Esophagus mucosa (tissue), 1 donor: Measurements from ENCODE around the gene ANKRD44. TPM values are rescaled to one million over a fixed set of nuclear protein-coding genes. Genes with fewer than 3 reads are reported as not detected.
A peak's percentile ranks its signal among the peaks of the same experiment; 100 is the strongest.
"Not testable (repeated sequence)": the region's sequence is repeated elsewhere in the genome, so short reads cannot be mapped to it uniquely, and the experiment has no call there.

Experiments
- ATAC-seq: fragments of 200-7000 bp; cut with Tn5 transposase; one replicate; pipeline ENCODE4 v1.9.1; 2020
- total RNA-seq: library from RNA; stranded (reverse); gene quantifications from one replicate; pipeline ENCODE4 v1.2.4, GENCODE V29; 2023
- donor health status: DM: yes; HTN: yes; CAD: no.

The ANKRD44 gene
- total RNA-seq, 1 donor from 2014 or later: 6.8 TPM

DNA sequence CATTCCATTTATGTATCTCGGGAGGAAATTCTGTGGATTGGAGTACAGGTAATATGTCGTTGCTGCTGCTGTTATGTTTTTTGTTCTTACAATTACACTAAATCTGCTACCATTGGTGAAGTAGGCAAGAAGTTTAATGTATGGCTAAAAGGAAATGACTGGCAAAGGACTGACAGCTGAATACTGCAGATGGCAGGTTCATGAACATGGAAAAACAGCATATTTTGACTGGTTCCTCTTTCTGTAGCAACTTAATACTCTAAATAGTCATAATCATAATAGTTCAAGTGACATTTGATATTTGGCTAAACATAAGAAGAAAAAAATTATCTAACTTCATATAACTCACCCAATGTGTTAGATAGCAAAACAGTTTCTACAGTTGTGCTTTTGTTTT, 299.6 kb downstream of the ANKRD44 start:
- no peak for ATAC-seq

DNA sequence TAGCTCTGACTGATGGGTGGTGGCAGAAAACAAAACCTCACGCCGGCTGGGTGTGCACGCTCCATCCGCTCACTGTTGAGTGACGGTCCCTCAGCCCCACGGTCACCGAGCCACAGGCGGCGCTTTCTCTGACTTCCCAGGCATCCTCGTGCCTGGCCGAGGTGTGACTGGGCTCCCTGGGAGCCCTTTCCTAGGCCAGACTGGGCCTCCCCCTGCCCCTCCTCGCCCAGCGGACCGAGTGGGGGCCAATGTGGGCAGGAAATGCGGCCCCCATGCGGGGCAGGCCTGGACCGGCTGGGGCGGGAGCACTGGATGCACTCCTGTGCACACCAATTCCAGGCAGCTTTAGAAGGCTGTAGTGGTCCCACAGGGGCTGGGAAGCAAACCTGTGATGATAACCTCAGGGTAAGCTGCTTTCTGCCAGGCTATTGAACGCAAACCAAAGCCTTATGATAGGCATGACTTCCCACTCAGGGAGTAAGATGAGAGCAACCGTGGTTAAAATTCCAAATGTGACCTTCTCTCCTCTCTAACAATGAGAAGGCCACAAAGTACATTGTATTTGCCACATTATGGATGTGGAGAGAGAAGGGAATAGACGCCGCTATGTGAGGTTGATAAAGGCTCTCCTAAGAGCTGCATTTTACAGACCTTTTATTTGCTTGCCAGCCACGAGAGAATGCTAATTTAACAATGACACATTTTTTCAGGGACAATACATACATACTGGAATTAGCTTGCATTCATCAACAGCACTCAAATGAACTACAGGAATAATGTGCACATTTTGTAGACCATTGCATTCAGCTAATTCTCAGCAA, 300.2 kb downstream of the ANKRD44 start:
- peak; percentile 35 for ATAC-seq

DNA sequence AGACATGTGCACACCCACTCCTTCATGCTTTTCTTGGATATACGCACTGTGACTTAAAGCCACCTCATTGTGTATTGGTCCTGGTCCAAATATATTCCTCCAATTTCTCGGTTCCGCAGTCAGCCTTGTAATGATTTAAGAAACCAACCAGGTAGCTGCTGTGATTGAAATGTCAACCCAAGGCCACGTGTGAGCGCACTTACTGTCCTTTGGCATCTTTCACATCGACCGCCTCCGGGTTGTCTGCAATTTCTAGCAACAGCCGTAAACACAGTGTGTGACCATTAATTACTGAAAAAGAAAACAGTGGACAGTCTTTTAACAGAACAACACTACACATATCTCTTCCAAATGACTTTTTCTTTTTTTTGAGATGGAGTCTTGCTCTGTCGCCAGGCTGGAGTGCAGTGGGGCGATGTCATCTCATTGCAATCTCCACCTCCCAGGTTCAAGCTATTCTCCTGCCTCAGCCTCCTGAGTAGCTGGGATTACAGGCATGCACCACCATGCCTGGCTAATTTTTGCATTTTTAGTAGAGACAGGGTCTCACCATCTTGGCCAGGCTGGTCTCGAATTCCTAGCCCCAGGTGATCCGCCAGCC, 301.7 kb downstream of the ANKRD44 start:
- not testable (repeated sequence) for ATAC-seq

- ATAC-seq: peak; percentile 65
These were observed 302.6 kb downstream of the ANKRD44 start for GRCh38 chr2:197007716-197008628.

- ATAC-seq: no peak
These were observed 308.7 kb downstream of the ANKRD44 start for GRCh38 chr2:197001921-197002320.

DNA sequence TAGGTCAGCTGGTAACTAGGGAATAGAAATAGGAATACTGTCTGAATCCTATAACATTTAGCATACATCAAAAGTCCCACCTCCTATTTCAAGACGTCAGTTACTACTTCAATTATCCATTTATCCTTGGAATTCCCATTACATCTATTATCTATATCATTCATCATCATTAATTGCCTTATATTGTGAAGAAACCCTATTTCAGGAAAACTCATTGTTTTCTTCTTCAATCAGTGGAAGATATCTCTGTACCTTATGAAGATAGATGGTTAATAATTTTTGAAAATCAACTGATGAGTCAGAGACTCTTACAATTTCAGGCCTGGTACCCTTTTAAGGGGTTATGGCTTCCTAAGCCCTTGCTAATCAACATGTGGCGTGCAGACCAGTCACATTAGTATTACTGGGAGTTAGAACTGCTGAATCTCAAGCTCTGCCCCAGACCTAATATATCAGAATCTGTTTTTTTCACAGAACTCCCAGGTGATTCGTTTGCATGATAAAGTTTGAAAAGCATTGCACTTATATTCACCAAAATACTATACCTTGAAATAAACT, 314.7 kb downstream of the ANKRD44 start:
- no peak for ATAC-seq

DNA sequence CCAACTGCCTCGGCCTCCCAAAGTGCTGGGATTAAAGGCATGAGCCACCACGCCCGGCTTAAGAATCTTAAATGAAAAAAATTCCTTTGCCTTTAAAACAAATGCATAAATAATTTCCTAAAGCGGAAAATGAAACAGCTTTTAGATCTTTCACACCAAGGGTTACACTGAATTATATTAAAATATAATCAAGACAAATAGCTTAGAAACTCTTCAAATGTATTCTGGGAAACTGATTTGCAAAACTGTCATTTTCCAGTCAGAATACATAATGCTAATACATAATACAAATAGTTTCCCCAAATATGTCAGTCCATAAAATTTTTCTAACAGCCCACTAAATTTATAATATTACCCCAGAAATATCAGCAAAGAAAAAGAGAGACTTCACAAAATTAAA, 315.8 kb downstream of the ANKRD44 start:
- ATAC-seq: no peak

- no peak for ATAC-seq
These were observed 317.0 kb downstream of the ANKRD44 start for GRCh38 chr2:196993617-196994016.

- no peak for ATAC-seq
These were observed 318.1 kb downstream of the ANKRD44 start for GRCh38 chr2:196992466-196992865.

DNA sequence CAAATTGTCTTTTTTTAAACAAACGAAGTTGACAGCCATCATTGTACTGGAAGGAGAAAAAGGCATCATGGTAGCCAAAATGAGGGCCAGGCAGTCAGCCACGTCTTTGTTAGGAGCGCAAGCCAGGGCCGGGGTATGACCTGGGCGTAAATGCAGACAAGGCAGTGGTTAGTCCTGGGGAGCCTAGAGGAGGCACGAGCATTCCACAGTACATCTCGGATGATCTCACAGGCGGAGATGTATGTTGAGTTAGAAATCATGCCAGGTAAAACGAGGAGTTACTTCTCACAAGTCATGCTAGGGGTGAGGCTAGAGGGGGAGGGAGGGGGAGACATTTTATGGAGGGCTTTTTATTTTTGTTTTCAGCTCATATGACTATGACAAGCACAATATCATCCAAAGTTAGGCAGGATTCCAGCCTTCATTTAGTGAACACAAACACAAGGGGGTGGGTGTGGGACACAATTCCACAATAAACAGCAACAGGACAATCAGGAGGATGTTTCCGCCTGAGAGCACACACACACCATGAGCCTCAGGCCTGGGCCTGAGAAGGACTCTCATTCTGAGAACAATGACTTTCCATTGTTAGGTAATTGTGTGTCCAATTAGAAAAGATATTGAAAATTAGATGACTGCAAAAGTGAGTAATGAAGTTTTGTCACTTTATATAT, 319.7 kb downstream of the ANKRD44 start:
- no peak for ATAC-seq

GRCh38 chr2:196990092-196990491, 320.5 kb downstream of the ANKRD44 start:
- no peak for ATAC-seq

- no peak for ATAC-seq
These were observed 321.1 kb downstream of the ANKRD44 start for GRCh38 chr2:196989496-196989895.

DNA sequence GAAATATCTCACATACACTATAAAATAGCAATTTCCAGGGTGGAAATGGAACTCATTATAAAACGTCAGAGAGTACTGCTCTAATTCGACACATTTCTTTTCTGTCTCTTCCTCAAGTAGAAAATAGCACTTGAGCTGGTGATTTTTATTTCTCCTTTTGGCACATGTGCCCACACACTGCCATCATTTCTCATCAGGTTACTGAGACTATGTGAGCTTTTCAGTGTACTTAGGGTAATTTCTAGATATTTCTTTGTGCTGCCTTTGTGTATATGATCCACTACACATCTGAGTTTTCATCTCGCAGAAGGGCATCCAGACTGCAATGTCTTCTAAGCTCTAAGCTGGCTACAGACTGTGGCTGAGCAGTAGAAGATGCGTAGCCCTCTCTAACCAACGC, 321.9 kb downstream of the ANKRD44 start:
- ATAC-seq: no peak

DNA sequence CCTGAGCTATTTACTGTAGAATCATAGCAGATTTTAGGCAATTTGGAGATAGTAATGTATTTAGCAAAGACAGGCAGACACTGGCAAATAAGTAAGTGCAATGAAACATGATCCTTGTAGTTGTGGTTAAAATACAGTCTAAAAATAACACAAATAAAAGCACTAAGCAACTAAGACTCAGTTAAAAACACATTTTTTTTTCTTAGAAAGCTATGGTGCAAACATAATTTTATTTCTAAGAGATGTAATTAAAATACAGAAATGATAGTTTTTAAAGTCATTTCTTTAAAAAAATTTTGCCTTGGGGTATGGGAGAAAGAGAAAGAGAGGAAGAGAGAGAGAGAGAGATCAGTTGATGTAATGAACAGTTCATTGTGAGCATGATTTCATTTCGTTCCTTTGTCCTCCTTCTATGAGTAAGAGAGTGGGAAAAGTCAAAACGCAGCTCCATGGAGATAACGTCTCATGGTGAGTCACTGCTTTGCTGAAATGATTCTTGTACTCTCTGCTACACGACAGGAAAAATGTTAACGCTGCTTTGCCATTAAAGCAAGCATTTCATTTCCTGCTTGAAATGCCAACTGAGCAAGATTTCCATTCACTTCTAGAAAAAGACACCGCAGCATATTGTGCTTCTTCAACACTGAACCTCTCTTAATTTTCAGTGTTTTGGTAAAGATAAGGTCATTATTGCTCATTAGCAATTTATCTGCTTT, 322.8 kb downstream of the ANKRD44 start:
- peak; percentile 98 for ATAC-seq

GRCh38 chr2:196987298-196987648, 323.3 kb downstream of the ANKRD44 start:
- ATAC-seq: no peak

- ATAC-seq: no peak
These were observed 324.9 kb downstream of the ANKRD44 start for GRCh38 chr2:196985511-196986183.

GRCh38 chr2:196984903-196985302, 325.7 kb downstream of the ANKRD44 start:
- ATAC-seq: no peak

- ATAC-seq: no peak
These were observed 326.6 kb downstream of the ANKRD44 start for GRCh38 chr2:196983934-196984333.

- no peak for ATAC-seq
These were observed 330.1 kb downstream of the ANKRD44 start for GRCh38 chr2:196980473-196980872.

- no peak for ATAC-seq
These were observed 330.6 kb downstream of the ANKRD44 start for GRCh38 chr2:196980001-196980400.

DNA sequence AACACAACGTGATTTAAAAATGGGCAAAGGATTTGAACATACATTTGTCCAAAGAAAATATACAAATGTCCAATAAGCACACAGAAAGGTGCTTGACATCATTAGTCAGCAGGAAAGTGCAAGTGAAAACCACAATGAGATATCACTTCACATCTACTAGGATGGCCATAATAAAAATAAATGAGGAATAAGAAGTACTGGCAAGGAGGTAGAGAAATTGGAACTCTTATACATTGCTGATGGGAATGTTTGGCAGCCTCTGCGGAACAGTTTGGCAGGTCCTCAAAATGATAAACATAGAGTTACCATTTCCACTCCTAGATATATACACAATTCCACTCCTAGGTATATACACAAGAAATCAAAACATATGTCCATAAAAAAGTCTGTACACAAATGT, 333.1 kb downstream of the ANKRD44 start:
- no peak for ATAC-seq
